Measurements from ENCODE around the gene RAB9A.

Gene RAB9A

DNA sequence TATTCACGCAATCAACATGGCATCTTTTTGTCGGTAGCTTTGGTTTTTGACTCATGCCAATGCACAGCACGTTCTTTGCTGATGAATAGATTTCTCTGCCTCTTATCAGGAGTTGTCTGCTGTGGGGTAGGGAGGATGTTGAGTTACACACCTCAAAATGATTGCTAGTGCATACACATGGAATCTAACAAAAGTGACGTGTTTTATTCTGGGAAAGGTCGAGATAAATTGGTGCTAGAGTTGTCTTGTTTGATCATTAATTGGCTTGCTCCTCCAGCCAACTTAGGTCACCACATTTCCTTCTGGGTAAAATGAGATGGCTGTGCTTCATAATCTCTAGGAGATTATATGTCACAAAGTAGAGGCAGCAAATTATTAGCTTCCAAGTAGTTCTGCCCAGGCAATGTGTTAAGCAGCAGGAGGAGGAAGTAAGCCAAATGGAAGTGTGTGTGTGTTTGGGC is 3.9 kb downstream of the RAB9A start:
- TF ChIP-seq, protein P1, sequence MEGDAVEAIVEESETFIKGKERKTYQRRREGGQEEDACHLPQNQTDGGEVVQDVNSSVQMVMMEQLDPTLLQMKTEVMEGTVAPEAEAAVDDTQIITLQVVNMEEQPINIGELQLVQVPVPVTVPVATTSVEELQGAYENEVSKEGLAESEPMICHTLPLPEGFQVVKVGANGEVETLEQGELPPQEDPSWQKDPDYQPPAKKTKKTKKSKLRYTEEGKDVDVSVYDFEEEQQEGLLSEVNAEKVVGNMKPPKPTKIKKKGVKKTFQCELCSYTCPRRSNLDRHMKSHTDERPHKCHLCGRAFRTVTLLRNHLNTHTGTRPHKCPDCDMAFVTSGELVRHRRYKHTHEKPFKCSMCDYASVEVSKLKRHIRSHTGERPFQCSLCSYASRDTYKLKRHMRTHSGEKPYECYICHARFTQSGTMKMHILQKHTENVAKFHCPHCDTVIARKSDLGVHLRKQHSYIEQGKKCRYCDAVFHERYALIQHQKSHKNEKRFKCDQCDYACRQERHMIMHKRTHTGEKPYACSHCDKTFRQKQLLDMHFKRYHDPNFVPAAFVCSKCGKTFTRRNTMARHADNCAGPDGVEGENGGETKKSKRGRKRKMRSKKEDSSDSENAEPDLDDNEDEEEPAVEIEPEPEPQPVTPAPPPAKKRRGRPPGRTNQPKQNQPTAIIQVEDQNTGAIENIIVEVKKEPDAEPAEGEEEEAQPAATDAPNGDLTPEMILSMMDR (IDR thresholded peaks at IDR 0.05; ENCODE audit: low read depth, low read length) = no peak
- in situ Hi-C loops (cut with HindIII; ENCODE audit: low sequenced_read_pairs) = no loop called here
- DNase-seq (ENCODE audit: low read depth, low spot score) = no peak
- no peak overlapping the region for H3K4me3 ChIP-seq (ENCODE audit: low read depth, low read length)

DNA sequence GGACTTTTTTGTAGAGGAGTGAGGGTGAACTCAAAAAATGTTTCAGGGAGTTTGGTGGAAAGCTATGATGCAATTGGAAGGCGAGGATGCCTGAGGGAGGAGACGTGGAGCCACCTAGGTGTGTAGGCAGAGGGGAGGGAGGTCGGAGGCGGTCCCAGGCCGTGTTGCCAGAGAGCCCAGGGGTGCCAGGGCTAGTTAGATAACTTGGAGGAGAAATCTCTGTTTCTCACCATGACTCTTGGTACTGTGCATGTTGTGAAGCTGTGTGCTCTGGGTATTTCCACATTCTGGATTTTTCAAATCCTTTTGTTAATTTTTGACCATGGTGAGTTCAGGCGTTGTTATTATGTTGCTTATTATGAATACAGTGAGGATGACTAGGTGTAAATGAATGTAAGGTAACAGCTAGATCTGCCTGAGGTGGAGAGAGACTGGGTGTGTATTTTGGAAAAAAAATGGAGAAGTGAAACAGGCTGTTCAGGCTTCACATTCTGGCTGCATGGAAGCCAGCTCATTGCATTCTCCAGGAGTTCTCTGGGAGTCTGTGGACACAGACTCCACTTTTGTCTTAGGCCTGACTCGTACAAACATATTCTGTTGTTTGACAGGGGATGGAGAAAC is 4.5 kb downstream of the RAB9A start:
- in situ Hi-C loops (cut with HindIII; ENCODE audit: low sequenced_read_pairs) = no loop called here
- no peak for DNase-seq (ENCODE audit: low read depth, low spot score)
- no peak overlapping the region for H3K4me3 ChIP-seq (ENCODE audit: low read depth, low read length)
- TF ChIP-seq, protein P1 (IDR thresholded peaks at IDR 0.05; ENCODE audit: low read depth, low read length) = no peak

DNA sequence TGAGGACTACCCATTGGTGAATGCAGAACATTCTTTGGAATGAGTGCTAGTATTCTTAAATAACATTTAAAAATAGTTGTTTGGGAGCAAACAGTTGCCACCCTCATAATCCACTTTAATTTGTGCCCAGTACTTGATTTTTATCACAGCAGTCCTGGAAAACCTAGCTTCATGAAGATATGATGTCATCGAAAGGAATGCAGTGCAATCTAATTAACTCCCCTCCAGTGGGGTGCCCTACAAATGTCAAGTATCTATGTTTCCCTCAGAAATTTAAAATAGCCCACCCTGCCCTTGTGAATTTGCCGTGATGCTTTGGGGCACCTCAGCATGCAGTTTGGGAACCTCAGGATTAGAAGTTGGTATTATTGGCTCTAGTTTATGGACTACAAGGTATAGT is 5.4 kb downstream of the RAB9A start:
- H3K4me3 ChIP-seq (ENCODE audit: low read depth, low read length) = no peak overlapping the region
- no peak for DNase-seq (ENCODE audit: low read depth, low spot score)
- TF ChIP-seq, protein P1 (IDR thresholded peaks at IDR 0.05; ENCODE audit: low read depth, low read length) = no peak
- in situ Hi-C loops (cut with HindIII; ENCODE audit: low sequenced_read_pairs) = no loop called here

DNA sequence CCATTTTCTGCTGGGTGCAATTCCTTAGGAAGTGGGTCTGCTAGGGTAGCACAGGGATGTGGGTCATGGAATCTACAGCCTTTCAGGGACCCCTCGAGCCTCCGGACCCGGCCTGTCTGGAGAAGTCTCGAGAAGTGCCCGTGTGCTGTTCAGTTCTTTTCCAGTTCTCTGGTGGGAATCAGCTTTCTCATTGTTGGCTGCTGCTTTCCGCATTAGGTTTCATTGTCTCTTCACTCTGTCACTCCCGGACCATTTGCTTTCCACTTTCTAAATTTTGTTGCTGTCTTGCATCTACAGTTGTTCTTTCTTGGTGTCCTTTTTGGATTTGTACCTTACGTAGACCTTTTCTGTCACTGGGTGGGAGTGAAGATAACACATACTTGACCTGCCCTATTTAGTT is 6.1 kb downstream of the RAB9A start:
- in situ Hi-C loops (cut with HindIII; ENCODE audit: low sequenced_read_pairs) = no loop called here
- no peak overlapping the region for H3K4me3 ChIP-seq (ENCODE audit: low read depth, low read length)
- TF ChIP-seq, protein P1 (IDR thresholded peaks at IDR 0.05; ENCODE audit: low read depth, low read length) = no peak
- DNase-seq (ENCODE audit: low read depth, low spot score) = no peak

DNA sequence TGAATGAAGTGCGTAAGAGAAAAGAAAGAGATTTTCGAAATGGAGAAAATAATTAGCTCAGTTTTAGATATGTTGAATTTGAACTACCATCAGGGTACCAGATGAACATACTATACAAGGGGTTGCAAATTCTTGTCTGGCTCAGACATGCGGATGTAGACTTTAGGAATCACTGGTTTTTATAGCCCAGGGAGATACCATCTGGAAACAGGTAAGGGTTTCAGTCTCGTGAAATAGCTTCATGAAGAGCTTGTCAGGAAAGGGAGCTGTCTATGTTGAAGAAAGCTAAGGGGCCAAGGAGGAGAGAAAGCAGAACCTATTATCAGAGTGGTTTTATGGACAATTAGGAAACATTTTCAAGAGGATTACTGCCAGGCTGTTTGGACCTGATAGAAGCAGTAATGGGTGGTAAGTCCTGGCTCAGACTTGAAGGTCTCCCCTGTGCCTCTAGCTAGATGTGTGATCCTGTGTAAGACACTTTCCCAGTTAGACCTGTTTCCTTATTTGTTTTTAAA is 6.7 kb downstream of the RAB9A start:
- in situ Hi-C loops (cut with HindIII; ENCODE audit: low sequenced_read_pairs) = no loop called here

DNA sequence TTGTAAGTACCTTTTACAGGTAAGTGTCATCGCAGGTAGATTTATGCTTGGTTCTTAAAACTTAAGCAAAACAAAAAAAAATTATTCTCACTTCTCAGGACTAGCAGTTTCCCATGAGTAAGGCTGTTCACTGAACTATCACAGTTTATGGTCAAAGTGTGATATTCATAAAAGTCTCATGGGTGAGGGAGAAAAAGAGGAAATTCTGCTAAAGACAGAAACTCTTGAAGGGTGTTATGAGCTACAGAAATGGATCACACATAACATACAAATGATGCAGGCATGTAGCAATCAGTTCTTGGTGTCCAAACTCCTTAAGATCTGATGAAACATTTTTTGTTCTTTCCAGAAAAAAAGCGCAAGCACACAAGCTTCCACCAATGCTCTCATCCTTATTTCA is 8.5 kb downstream of the RAB9A start:
- DNase-seq (ENCODE audit: low read depth, low spot score) = no peak
- in situ Hi-C loops (cut with HindIII; ENCODE audit: low sequenced_read_pairs) = no loop called here
- TF ChIP-seq, protein P1 (IDR thresholded peaks at IDR 0.05; ENCODE audit: low read depth, low read length) = no peak
- H3K4me3 ChIP-seq (ENCODE audit: low read depth, low read length) = no peak overlapping the region

More for the DNA sequence above, 6.7 kb downstream of the RAB9A start:
- H3K4me3 ChIP-seq (ENCODE audit: low read depth, low read length) = no peak overlapping the region
- TF ChIP-seq, protein P1 (IDR thresholded peaks at IDR 0.05; ENCODE audit: low read depth, low read length) = no peak
- DNase-seq (ENCODE audit: low read depth, low spot score) = no peak
